Renal cortical epithelial cell (primary cell): Measurements from ENCODE around the gene HOXD4. TPM values are rescaled to one million over a fixed set of nuclear protein-coding genes. Genes with fewer than 3 reads are reported as not detected.

Experiments
- DNase-seq: peaks from one replicate; pipeline ENCODE4 v3.0.0-alpha.2; 2011; ENCODE audit warnings: low read depth
- total RNA-seq: library from RNA; depleted of rRNA; stranded (reverse); fragments of >200 nt; gene quantifications from 2 replicates; pipeline ENCODE4 v1.2.3, GENCODE V29; 2014

Gene HOXD4
- total RNA-seq, 1 donor from 2014 or later: 23.2 TPM

- peak; percentile 80 for DNase-seq
Measured at GRCh38 chr2:176114120-176114929, 37.0 kb upstream of the HOXD4 start.

DNA sequence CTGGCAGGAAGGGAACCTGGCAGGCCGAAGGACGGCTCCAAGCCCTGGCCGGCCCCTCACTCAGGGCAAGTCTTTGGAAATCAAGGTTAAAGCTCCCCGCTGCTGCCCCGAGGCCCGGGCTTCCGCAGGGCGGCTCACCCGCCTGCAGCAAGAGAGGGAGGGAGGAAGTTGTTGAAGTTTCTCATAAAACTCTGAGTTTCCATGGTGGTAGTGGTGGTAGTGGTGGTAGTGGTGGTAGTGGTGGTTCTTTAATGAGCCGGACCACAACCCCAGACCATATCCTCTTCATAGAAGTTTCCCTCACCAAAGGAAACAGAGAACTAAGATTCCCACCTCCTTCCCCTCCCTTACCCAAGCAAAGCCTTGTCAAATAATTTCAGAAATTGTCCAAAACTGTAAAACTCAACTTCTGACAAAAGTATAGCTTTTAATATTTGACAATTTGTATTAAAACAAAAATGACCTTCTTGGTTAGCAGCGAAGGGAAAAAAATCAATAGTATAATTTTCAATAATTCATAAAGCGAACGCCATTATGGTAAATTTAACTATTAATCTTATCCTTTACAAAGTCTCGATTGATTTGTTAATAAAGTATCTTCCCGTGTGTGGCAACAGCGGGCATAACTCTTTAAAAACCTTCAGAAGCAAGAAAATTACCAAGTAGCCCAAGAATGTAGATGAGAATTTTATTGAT lies 36.3 kb upstream of the HOXD4 start:
- no peak for DNase-seq

- peak; percentile 82 for DNase-seq
Measured at GRCh38 chr2:176115883-176116813, 35.2 kb upstream of the HOXD4 start, which contains the start of gene HOXD10. Gene HOXD10, plus strand, starts transcription at chr2:176116778. Its CDS starts 56 bp downstream, at chr2:176116834.

- no peak for DNase-seq
Measured at GRCh38 chr2:176117162-176117822, 34.1 kb upstream of the HOXD4 start.

DNA sequence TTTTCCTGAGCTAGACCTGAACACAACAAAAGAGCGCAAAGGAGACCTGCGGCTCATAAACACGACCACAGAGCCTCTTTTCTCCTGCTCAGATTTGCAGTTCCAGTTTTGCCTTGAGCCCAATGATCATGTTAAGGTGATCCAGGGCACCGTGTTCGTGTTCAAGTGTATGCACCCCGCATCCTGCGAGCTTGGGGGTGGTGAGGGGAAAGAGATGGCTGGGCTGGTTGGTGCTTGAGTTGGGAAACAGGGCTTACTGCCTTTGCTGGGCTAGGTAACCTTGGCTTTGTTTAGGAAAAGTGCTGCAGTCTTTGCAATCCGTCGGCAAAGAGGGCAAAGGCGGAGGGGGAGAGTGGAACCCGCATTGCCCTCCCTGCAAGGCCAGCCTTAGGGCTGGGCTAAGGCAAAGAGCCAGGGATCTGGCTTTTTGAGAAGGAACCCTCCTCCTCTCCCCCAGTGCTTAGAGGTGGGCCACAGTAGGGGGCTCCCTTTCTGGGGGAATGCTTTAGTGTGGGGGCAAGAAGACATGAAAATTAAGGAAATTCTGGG lies 33.5 kb upstream of the HOXD4 start:
- no peak for DNase-seq

DNA sequence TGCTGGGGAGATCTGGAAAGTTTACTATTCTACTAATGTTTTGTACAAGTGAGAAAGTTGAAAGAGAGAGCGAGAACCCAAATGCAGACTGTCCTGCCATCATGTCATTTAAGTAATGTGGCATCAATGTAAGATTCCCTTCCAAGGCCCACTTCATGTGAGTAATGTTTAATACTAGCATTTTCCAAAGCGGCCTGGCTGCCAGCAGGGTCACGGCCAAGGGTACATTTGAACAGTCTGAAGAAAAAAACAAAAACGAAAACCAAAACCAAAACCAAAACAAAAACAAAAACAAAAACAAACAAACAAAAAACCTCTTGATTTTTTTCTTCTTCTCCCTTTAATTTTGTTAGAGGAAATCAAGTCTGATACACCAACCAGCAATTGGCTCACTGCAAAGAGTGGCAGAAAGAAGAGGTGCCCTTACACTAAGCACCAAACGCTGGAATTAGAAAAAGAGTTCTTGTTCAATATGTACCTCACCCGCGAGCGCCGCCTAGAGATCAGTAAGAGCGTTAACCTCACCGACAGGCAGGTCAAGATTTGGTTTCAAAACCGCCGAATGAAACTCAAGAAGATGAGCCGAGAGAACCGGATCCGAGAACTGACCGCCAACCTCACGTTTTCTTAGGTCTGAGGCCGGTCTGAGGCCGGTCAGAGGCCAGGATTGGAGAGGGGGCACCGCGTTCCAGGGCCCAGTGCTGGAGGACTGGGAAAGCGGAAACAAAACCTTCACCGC lies 32.6 kb upstream of the HOXD4 start:
- DNase-seq: peak; percentile 80

- no peak for DNase-seq
Measured at GRCh38 chr2:176120364-176121189, 30.8 kb upstream of the HOXD4 start.

DNA sequence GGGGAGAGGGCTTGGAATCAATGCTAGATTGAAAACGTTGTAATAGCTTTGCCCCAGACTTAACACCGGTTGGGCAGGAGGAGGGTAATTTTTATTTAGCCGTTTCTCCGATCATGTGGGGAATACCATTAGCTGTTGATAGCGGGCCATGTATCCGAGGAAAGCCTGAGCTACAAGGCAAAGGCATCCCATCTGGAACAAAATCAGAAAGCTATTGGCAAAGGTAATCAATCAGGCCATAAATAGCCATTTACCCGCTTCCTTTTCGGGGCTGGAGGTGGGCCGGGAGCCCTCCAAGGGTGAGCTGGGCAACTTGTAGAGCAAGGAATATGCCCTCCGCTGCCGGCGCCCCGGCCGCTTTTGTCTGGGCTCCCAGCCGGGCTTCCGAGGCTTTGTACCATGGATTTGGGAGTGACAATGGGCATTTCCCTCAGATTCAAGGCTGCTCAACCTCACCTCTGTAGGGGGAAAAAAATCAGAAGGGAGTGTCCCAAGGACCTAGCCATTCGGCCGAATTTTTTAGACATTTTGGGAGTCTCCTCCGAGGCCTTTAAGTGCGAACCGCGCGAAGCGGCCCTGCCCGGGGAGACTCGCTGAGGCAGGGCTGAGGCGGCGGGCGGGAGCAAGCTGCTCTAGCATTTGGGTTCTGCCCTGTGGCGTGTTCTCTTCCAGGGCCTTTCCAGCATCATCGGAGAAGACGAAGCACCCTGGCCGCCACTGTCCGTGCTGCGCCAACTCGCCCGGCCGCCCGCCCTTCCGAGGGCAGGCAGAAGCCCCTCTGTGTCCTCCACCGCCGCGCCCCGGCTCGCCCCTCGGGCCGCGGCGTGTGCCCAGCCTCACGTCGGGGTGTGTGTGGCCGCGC lies 29.9 kb upstream of the HOXD4 start:
- DNase-seq: no peak

DNA sequence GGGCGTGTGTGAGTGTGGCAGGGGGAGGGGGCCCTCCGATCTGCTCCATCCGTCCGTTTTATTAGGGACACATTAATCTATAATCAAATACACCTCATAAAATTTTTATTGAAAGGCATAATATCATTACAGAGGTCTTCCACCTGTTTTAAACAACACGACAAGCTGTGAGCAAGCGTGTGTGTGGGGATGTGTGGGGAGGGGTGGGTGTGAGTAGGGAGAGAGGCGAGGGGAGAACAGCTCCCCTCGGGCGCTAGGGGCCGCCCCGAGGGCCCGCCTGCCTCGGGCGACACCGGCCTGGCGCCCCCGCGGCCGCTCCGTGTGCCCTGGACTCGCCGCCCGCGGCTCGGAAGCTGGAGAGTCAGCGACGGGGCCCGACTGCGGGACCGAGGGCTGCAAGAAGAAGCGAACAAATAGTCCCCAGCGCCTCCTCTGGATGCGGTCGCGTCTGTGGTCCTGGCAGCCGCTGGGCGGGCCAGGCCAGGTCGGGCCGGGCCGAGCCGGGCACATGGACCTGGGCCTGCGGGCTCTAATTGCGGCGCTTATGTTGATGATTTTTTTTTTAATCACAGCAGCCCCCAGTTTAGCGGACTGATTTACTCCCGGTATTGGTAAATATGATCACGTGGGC lies 29.2 kb upstream of the HOXD4 start:
- DNase-seq: no peak

DNA sequence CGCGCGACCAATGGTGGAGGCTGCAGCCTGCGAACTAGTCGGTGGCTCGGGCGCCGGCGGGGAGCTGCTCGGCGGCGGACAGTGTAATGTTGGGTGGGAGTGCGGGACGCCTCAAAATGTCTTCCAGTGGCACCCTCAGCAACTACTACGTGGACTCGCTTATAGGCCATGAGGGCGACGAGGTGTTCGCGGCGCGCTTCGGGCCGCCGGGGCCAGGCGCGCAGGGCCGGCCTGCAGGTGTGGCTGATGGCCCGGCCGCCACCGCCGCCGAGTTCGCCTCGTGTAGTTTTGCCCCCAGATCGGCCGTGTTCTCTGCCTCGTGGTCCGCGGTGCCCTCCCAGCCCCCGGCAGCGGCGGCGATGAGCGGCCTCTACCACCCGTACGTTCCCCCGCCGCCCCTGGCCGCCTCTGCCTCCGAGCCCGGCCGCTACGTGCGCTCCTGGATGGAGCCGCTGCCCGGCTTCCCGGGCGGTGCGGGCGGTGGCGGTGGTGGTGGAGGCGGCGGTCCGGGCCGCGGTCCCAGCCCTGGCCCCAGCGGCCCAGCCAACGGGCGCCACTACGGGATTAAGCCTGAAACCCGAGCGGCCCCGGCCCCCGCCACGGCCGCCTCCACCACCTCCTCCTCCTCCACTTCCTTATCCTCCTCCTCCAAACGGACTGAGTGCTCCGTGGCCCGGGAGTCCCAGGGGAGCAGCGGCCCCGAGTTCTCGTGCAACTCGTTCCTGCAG lies 28.5 kb upstream of the HOXD4 start, which contains the start of gene HOXD9:
Gene HOXD9 (plus strand): TSS at position 37 of the 728 bp plus-strand sequence. CDS start 50 bp downstream, at position 87.
- DNase-seq: no peak

DNA sequence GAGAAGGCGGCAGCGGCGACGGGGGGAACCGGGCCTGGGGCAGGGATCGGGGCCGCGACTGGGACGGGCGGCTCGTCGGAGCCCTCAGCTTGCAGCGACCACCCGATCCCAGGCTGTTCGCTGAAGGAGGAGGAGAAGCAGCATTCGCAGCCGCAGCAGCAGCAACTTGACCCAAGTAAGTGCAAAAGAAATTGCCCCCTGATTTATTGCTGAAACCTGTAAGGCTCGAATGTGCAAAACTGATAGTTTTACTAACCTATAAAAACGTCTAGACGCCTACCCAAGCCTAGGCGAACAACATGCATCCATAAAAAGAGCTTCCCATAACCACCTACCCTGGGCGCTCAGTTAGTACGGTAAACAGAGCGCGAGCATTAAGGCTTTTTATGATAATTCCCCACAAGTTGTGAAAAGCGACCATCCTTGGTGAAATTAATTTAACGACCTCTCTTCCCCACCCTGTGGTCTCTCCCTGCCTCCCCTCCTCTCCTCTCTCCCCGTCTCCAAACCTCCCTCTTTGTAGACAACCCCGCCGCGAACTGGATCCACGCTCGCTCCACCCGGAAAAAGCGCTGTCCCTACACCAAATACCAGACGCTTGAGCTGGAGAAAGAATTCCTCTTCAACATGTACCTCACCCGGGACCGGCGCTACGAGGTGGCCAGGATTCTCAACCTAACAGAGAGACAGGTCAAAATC lies 27.8 kb upstream of the HOXD4 start:
- DNase-seq: no peak

GRCh38 chr2:176124110-176124946 lies 27.0 kb upstream of the HOXD4 start:
- no peak for DNase-seq

- no peak for DNase-seq
Measured at GRCh38 chr2:176124947-176125771, 26.2 kb upstream of the HOXD4 start.

DNA sequence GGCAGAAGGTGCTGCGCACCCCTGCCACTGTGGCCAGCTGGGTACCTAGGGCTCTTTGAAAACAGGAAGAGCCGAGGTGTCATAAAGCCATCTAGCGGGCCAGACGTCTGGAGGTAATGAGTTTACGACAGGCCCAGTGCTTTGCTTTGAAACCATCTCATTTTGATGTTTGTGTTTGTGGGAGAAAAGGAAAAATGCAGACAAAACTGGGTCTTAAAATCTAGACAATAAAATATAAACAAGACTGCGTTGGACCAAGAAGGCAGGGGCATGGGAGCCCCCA lies 25.6 kb upstream of the HOXD4 start:
- no peak for DNase-seq
